Rectal smooth muscle tissue (tissue), 1 donor: Measurements from ENCODE around the gene RGS13.
"Not testable (repeated sequence)": the region's sequence is repeated elsewhere in the genome, so short reads cannot be mapped to it uniquely, and the experiment has no call there.

ENCODE experiments used
- H3K27ac ChIP-seq: one replicate; pipeline ENCODE4 v1.7.0; 2013; ENCODE audit warnings: low read depth, low read length, inconsistent platforms
- H3K27me3 ChIP-seq: one replicate; pipeline ENCODE4 v1.7.0; 2013; ENCODE audit warnings: low read length; ENCODE audit not compliant: control insufficient read depth, insufficient read depth
- H3K36me3 ChIP-seq: one replicate; pipeline ENCODE4 v1.7.0; 2013; ENCODE audit warnings: low read length; ENCODE audit not compliant: control insufficient read depth, insufficient read depth
- H3K4me1 ChIP-seq: one replicate; pipeline ENCODE4 v1.7.0; 2013; ENCODE audit warnings: low read length; ENCODE audit not compliant: control insufficient read depth, insufficient read depth
- H3K4me3 ChIP-seq: one replicate; pipeline ENCODE4 v1.7.0; 2013; ENCODE audit warnings: low read length
- H3K9ac ChIP-seq: one replicate; pipeline ENCODE4 v1.7.0; 2013; ENCODE audit warnings: low read length

The RGS13 gene

DNA sequence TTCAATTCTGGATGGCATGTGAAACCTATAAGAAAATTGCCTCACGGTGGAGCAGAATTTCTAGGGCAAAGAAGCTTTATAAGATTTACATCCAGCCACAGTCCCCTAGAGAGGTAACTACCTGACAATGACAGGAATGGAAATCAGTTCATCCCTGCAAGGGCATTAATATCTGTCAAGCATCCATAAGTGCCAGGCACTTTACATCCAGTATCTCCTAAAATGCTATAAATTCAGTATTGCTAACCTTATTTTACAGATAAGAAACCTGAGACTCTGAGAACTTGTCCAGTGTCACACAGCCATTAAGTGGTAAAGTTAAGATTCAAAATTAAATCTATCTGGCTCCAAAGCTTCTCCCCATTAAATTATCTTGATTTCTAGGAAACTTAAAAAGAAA lies 22.3 kb downstream of the RGS13 start:
- H3K9ac ChIP-seq = no peak overlapping the region
- H3K4me3 ChIP-seq = no peak overlapping the region
- H3K36me3 ChIP-seq = no peaks in the 10 kb centered on the region
- H3K27me3 ChIP-seq = no peaks in the 10 kb centered on the region
- no peaks in the 10 kb centered on the region for H3K4me1 ChIP-seq
- no peak overlapping the region for H3K27ac ChIP-seq

GRCh38 chr1:192660613-192661012 lies 24.7 kb downstream of the RGS13 start:
- Histone ChIP-seq H3K9ac (no peak overlapping the region), H3K27ac (no peak overlapping the region), H3K27me3 (no peaks in the 10 kb centered on the region), H3K4me3 (no peak overlapping the region), H3K4me1 (no peaks in the 10 kb centered on the region), H3K36me3 (no peaks in the 10 kb centered on the region)

DNA sequence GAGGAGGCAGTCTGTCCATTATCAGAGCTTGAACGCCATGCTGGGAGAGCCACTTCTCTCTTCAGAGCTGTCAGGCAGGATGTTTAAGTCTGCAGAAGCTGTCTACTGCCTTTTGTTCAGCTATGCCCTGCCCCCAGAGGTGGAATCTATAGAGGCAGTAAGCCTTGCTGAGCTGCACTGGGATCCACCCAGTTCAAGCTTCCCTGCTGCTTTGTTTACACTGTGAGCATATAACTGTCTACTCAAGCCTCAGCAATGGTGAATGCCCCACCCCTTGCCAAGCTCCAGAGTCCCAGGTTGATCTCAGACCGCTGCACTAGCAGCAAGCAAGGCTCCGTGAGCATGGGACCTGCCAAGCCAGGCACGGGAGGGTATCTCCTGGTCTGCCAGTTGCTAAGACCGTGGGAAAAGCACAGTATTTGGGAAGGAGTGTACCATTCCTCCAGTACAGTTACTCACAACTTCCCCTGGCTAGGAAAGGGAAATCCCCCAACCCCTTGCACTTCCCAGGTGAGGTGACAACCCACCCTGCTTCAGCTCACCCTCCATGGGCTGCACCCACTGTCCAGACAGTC lies 32.5 kb downstream of the RGS13 start:
- Histone ChIP-seq H3K9ac (no peak overlapping the region), H3K36me3 (no peaks in the 10 kb centered on the region), H3K27ac (no peak overlapping the region), H3K4me1 (no peaks in the 10 kb centered on the region), H3K4me3 (peak overlapping the region; percentile 15), H3K27me3 (no peaks in the 10 kb centered on the region)

GRCh38 chr1:192669174-192669573 lies 33.2 kb downstream of the RGS13 start:
- Histone ChIP-seq H3K4me3 (no peak overlapping the region), H3K4me1 (no peaks in the 10 kb centered on the region), H3K9ac (no peak overlapping the region), H3K36me3 (no peaks in the 10 kb centered on the region), H3K27me3 (no peaks in the 10 kb centered on the region), H3K27ac (no peak overlapping the region)

- H3K27ac ChIP-seq = no peak overlapping the region
- no peak overlapping the region for H3K9ac ChIP-seq
- peaks cover 3% of the 10 kb centered on the region for H3K4me1 ChIP-seq
- H3K4me3 ChIP-seq = no peak overlapping the region
- H3K27me3 ChIP-seq = no peaks in the 10 kb centered on the region
- H3K36me3 ChIP-seq = no peaks in the 10 kb centered on the region
Observed at GRCh38 chr1:192675716-192676115, 39.8 kb downstream of the RGS13 start.

GRCh38 chr1:192678099-192678498 lies 42.2 kb downstream of the RGS13 start:
- H3K27ac ChIP-seq = no peak overlapping the region
- H3K4me3 ChIP-seq = no peak overlapping the region
- H3K9ac ChIP-seq = no peak overlapping the region
- no peaks in the 10 kb centered on the region for H3K27me3 ChIP-seq
- H3K4me1 ChIP-seq = peaks cover 3% of the 10 kb centered on the region
- H3K36me3 ChIP-seq = no peaks in the 10 kb centered on the region

DNA sequence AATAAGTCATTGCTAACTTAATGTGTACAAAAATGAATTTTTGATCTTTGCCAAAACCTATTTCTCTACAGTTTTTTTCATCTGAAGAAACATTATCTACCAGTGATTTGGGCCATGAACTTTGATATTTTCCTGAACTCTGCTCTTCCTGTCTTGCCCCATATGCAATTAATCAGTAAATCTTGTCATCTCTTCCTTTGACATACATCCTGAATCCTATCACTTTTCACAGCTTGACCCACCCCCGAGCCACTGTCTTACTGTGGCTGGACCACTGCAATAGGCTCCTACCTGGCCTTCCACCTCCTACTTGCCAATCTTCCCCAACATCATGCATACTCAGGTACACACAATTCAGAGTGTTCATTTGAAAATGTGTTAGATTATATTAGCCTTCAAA lies 46.4 kb downstream of the RGS13 start:
- Histone ChIP-seq H3K4me1 (no peaks in the 10 kb centered on the region), H3K9ac (no peak overlapping the region), H3K27ac (no peak overlapping the region), H3K4me3 (no peak overlapping the region), H3K36me3 (no peaks in the 10 kb centered on the region), H3K27me3 (no peaks in the 10 kb centered on the region)

DNA sequence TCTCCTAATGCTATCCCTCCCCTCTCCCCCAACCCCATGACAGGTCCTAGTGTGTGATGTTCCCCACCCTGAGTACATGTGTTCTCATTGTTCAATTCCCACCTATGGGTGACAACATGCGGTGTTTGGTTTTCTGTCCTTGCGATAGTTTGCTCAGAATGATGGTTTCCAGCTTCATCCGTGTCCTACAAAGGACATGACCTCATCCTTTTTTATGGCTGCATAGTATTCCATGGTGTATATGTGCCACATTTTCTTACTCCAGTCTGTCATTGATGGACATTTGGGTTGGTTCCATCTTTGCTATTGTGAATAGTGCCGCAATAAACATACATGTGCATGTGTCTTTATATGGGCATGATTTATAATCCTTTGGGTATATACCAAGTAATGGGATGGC lies 47.1 kb downstream of the RGS13 start:
- H3K27ac ChIP-seq, H3K27me3 ChIP-seq, H3K9ac ChIP-seq, H3K36me3 ChIP-seq, H3K4me1 ChIP-seq, H3K4me3 ChIP-seq: not testable (repeated sequence)

- Histone ChIP-seq H3K9ac (no peak overlapping the region), H3K4me1 (no peaks in the 10 kb centered on the region), H3K27ac (no peak overlapping the region), H3K36me3 (no peaks in the 10 kb centered on the region), H3K27me3 (no peaks in the 10 kb centered on the region), H3K4me3 (no peak overlapping the region)
Observed at GRCh38 chr1:192689459-192689858, 53.5 kb downstream of the RGS13 start.

DNA sequence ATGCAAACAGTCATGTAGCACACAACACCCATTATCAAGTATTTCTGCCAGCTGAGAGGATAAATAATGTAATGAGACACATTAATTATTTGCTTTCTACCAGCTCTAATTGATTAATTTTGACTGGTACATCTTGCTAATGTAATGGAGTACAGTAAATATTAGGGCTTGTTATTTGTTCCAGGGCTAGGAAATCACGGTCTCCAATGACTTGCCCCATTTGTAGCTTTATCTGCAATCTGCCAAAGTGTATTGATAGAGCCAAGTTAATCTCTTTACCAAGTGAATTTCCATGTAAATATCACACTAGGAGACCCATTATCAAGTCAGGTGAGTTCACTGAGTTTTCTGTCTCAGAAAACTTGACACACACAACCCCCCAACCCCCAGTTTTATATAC lies 55.1 kb downstream of the RGS13 start:
- no peak overlapping the region for H3K9ac ChIP-seq
- H3K4me3 ChIP-seq = no peak overlapping the region
- no peaks in the 10 kb centered on the region for H3K4me1 ChIP-seq
- no peaks in the 10 kb centered on the region for H3K27me3 ChIP-seq
- H3K27ac ChIP-seq = no peak overlapping the region
- no peaks in the 10 kb centered on the region for H3K36me3 ChIP-seq

DNA sequence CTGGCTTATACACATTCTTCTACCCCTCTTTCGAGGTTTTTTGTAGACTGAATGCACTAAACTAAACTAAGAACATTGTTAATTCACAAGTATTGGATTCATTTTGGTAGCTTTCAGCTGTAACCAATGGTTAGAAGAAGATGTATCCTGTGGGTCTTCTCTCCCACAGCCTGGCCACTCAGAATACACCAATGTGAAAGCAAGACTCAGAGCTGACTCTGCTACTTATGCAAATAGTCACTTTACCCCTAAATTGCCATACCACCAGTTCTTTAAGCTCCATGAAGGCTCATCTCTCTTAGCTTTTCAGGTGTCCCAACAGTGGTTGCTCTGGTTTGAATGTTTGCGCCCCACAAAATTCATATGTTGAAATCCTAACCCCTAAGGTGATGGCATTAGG lies 60.1 kb downstream of the RGS13 start:
- Histone ChIP-seq H3K9ac (no peak overlapping the region), H3K27me3 (no peaks in the 10 kb centered on the region), H3K4me1 (peaks cover 7% of the 10 kb centered on the region), H3K36me3 (no peaks in the 10 kb centered on the region), H3K4me3 (no peak overlapping the region), H3K27ac (no peak overlapping the region)

DNA sequence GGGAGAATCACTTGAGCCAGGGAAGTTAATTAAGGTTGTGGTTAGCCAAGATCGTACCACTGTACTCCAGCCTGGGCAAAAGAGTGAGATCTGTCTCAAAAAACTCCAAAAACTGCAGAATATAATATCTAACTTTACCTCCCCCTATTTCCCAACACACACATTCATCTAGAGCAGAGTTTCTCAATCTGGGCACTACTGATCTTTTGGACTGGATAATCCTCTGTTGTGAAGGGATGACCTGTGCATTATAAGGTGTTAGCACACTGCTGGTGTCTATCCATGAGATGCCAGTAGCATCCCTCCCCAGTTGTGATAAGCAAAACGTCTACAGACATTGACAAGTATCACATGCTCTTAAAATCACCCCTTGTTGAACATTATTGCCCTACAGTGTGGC lies 61.8 kb downstream of the RGS13 start:
- Histone ChIP-seq H3K27me3 (no peaks in the 10 kb centered on the region), H3K4me1 (peaks cover 7% of the 10 kb centered on the region), H3K4me3 (no peak overlapping the region), H3K9ac (no peak overlapping the region), H3K27ac (no peak overlapping the region), H3K36me3 (no peaks in the 10 kb centered on the region)

DNA sequence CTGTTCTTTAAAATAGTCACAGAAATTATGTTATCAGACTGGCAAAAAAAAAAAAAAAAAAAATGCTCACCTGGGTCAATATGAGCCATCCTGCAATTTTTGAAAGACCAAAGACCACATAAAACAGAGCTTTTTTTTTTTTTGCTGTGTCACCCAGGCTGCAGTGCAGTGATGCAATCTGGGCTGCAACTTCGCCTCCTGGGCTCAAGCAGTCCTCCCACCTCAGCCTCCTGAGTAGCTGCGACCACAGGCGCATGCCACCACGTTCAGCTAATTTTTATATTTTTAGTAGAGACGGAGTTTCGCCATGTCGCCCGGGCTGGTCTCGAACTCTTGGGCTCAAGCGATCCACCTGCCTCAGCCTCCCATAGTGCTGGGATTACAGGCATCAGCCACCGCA lies 62.8 kb downstream of the RGS13 start:
- H3K27ac ChIP-seq = no peak overlapping the region
- H3K27me3 ChIP-seq = no peaks in the 10 kb centered on the region
- H3K4me1 ChIP-seq = peaks cover 7% of the 10 kb centered on the region
- H3K9ac ChIP-seq = no peak overlapping the region
- no peak overlapping the region for H3K4me3 ChIP-seq
- no peaks in the 10 kb centered on the region for H3K36me3 ChIP-seq
